T-helper 9 cell (primary cell): ENCODE measurements around the gene SPATA31D4.

ENCODE experiments used
- DNase-seq: peaks from one replicate; pipeline ENCODE4 v3.0.0-alpha.2; 2020

SPATA31D4 gene

DNA sequence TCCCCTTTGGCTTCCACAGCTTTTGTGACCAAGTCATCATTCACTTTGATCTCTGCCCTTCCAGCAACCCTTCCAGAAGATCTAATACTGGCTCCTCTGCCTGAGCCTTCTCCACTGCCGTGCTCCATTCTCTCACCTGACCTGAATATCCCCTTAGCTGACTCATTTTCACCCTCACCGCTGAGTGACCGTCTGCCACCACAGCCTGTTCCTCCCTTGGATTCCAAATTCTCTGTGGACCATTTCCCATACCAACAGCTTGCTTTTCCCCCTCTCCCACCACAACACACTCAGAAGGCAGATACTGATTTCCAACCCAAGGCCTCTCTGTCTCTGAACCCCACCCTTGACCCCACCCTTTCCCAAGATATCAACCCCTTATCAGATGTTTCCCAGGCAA lies 39.8 kb downstream of the SPATA31D4 start:
- DNase-seq: no peak

DNA sequence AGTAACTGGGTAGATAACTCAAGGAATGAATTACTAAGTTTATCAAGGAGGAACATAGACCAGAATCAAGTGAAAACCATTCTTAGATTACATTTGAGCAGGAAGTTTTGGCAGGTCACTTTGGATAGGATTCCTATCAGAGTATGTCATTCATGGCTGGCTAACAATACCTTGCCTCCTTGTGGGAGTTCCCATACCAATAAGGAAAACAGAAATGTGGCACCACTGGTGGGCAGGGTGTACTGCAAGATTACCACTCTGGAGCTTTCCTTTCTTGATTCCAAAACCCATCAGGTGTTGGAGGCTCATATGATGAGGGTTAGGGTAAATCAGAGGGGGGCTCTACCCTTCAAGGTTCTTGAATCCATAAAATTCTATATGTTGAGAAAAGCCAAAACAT lies 41.7 kb downstream of the SPATA31D4 start:
- no peak for DNase-seq

DNA sequence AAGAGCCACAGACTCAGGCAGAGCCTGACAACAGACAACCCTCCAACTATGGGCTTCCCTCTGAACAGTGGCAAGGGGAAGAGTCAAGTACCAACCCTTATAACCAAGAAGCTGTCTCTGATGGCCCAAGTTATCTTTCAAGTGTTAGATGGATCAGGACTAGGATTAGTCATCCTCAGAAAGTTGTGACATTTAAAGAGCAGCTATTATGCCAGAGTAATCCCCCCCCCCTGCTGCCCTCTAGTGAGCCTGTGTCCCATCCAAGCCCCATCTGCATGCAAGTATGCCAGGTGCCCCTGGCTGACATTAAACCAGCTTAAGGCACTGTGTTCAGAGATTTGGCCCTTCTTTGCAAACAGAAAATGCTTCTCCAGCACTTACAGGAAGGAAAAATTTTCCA lies 43.5 kb downstream of the SPATA31D4 start:
- DNase-seq: no peak

DNA sequence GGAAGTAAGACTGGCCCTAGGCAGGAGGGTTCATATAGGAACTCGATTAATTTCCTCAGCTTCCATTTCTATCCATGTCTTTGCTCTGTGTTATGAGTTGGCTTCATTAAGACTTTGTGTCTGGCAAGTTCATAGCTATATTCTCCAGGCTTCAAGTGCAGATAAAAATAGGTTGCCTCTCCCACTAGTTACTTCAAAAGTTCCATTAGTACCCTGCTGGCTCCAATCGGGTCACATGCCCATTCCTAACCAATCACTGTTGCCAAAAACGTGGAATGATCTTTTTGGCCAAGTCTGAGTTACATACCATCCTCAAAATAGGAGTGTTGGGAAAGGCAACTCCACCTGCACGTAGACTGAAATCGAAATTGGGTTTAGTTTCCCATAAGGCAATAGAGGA lies 46.5 kb downstream of the SPATA31D4 start:
- DNase-seq: no peak

DNA sequence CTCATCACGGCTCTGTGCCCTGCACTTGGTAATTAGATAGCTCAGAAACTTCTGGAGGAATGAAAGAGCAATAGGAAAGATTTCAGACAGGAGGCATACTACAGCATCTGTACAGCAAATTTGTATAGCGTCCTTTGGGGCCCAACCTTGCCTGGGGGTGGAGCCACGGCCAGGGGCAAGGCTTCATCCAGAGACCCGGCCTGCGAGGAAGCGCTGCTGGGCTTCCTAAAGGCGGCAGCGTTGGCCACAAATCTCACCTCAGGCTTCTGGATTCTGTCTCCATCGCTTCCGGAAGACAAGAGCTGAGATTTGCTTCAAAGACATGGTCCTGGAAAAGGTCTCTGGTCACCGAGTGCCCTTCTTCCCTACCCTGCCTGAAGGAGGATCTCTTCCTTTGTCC lies 48.1 kb downstream of the SPATA31D4 start:
- DNase-seq: no peak

DNA sequence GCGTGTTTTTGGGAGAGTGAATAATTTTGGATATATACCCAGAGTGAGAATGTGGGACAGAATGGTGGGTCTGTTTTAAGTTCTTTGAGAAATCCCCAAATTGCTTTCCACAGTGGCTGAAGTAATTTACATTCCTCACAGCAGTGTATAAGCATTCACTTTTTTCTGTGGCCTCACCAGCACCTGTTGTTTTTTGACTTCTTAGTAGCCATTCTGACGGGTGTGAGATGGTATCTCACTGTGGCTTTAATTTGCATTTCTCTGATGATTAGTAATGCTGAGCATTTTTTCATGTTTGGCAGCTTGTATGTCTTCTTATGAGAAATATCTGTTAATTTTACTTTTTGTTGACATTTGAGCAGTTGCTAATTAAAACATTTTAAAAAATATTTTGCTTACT lies 51.0 kb downstream of the SPATA31D4 start:
- DNase-seq: no peak

DNA sequence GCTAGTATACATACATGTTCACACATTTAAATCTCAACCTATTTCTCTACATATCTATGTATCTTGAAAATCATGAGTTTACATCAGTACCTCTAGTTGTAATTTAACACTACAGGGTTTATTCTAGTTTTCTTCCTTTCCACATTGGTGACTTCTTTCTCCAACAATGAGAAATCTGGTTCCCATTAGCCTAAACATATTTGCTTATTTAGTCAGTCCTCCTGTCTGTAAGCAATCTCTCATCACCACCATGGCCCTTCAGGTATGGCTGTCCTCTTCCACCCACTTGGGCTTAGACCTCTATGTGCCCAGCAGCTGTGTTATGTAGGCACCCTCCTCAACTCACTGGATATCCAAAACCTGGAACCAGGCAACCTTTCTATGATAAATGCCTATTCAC lies 52.3 kb downstream of the SPATA31D4 start:
- DNase-seq: no peak

DNA sequence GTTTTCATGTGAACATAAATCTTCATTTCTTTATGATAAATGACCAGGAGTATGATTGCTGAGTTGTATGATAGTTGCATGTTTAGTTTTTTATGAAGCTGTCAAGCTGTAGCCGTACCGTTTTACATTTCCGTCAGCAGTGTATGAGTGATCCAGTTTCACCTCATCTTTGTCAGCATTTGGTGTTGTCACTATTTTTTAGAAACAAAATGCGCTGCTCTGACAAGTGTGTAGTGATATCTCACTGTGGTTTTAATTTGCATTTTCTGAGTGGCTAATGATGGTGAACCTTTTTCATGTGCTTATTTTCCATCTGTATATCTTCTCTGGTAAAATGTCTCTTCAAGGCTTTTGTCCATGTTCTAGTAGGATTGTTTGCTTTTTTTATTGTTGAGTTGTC lies 53.7 kb downstream of the SPATA31D4 start:
- no peak for DNase-seq
